GM23338 (cell line): Measurements from ENCODE around the gene REX1BD.

Experiments used
- CREB1 ChIP-seq: fragments of 250-450 bp; sonication (Bioruptor Pico); IDR thresholded peaks from 2 replicates; pipeline ENCODE4 v1.5.0; 2020; ENCODE audit warnings: low read depth, mild to moderate bottlenecking, moderate library complexity
- CTCF ChIP-seq, 2 experiments: fragments of 200-600 bp in 1 of 2; sonication (generic) in 1 of 2; conservative IDR thresholded peaks; 2 replicates each; pipeline versions ENCODE4 v1.5.1 to v1.6.1; 2016 to 2017; ENCODE audit warnings: antibody characterized with exemption in 2 of 2, low read depth in 2 of 2, mild to moderate bottlenecking in 2 of 2, moderate library complexity in 1 of 2
- ETS1 ChIP-seq: IDR thresholded peaks from 2 replicates; pipeline ENCODE4 v1.6.1; 2016; ENCODE audit warnings: antibody characterized with exemption
- EZH2 ChIP-seq: fragments of 200-600 bp; sonication (generic); IDR thresholded peaks from one replicate; pipeline ENCODE4 v1.8.0; 2017; ENCODE audit warnings: antibody characterized with exemption, mild to moderate bottlenecking, low read depth; ENCODE audit not compliant: unreplicated experiment
- EZH2phosphoT487 ChIP-seq: fragments of 200-600 bp; sonication (generic); IDR thresholded peaks from one replicate; pipeline ENCODE4 v1.8.1; 2018; ENCODE audit warnings: antibody characterized with exemption; ENCODE audit not compliant: unreplicated experiment
- JUNB ChIP-seq: IDR thresholded peaks from one replicate; pipeline ENCODE4 v1.6.1; 2016; ENCODE audit warnings: antibody characterized with exemption; ENCODE audit not compliant: unreplicated experiment
- POLR2AphosphoS5 ChIP-seq: IDR thresholded peaks from 2 replicates; pipeline ENCODE4 v1.6.1; 2016; ENCODE audit warnings: antibody characterized with exemption, low read depth
- REST ChIP-seq: IDR thresholded peaks from one replicate; pipeline ENCODE4 v1.6.1; 2018; ENCODE audit warnings: antibody characterized with exemption; ENCODE audit not compliant: unreplicated experiment
- STAT1 ChIP-seq: IDR thresholded peaks from one replicate; pipeline ENCODE4 v1.6.1; 2016; ENCODE audit warnings: antibody characterized with exemption; ENCODE audit not compliant: unreplicated experiment
- ZNF114 ChIP-seq: fragments of 250-450 bp; sonication (Bioruptor Pico); IDR thresholded peaks from 2 replicates; pipeline ENCODE4 v1.5.0; 2020; ENCODE audit warnings: mild to moderate bottlenecking, moderate library complexity
- ZNF331 ChIP-seq: fragments of 250-450 bp; sonication (Bioruptor Pico); IDR thresholded peaks from 2 replicates; pipeline ENCODE4 v1.5.0; 2020; ENCODE audit warnings: low read depth, mild to moderate bottlenecking, moderate library complexity
- ZNF462 ChIP-seq: fragments of 250-450 bp; sonication (Bioruptor Pico); IDR thresholded peaks from 2 replicates; pipeline ENCODE4 v1.5.0; 2020; ENCODE audit warnings: mild to moderate bottlenecking, moderate library complexity

GRCh38 chr19:18603958-18604819 lies 15.6 kb downstream of the REX1BD start:
- TF ChIP-seq CTCF (conservative IDR thresholded peaks at IDR 0.05; ENCODE audit: low read depth in 2 of 2) (no peak), POLR2AphosphoS5 (no peak), EZH2 (no peak), JUNB (no peak), CREB1 (no peak), REST (no peak), ZNF331 (CRISPR knock-in tag) (no peak), EZH2phosphoT487 (no peak), STAT1 (no peak), ZNF114 (no peak), ZNF462 (CRISPR knock-in tag) (no peak), ETS1 (no peak)
